Measurements from ENCODE around the gene MEI4. TPM values are rescaled to one million over a fixed set of nuclear protein-coding genes. Genes with fewer than 3 reads are reported as not detected.

The MEI4 gene
- total and polyA plus RNA-seq, 2 of the 8 experiments (the other 6 are each of a cell fraction or from before 2014, with no cell fraction given): 0.05 to 0.24 TPM

GRCh38 chr6:77796824-77797809, 144.3 kb downstream of the MEI4 start:
- FAIRE-seq: no peak
- no peak overlapping the region for H3K23ac ChIP-seq (ENCODE audit: insufficient read length)
- no peak overlapping the region for H2BK15ac ChIP-seq (ENCODE audit: low read length)

More at GRCh38 chr6:77796824-77797809, 144.3 kb downstream of the MEI4 start:
- DNase-seq (ENCODE audit: low read depth in 1 of 2, low spot score in 2 of 2): no peak
- H2BK12ac ChIP-seq (ENCODE audit: low read depth, low read length): no peak overlapping the region
- ChIA-PET POLR2A (ENCODE audit: partially characterized antibody) (no interaction called here), CTCF (ENCODE audit: partially characterized antibody) (no interaction called here)
- H3K4me3 ChIP-seq (ENCODE audit: extremely low read depth in 1 of 4, insufficient read depth in 2 of 4, low read depth in 3 of 4, low read length in 4 of 4): no peak overlapping the region
- no peak overlapping the region for H3K27ac ChIP-seq (ENCODE audit: low read depth, low read length)
- no peak overlapping the region for H3K56ac ChIP-seq (replicated peaks; ENCODE audit: insufficient read length, low read depth, low read length)
- H2AFZ ChIP-seq (ENCODE audit: low read length): no peak overlapping the region
- H3K79me1 ChIP-seq (ENCODE audit: low read depth, low read length): no peaks in the 10 kb centered on the region
- no peak overlapping the region for H3K18ac ChIP-seq (ENCODE audit: extremely low read depth, low read length)
- no peak overlapping the region for H2BK20ac ChIP-seq (ENCODE audit: low read length)
- H3K4me2 ChIP-seq (ENCODE audit: insufficient read depth in 1 of 2, low read depth in 2 of 2, low read length in 2 of 2): no peak overlapping the region
- H3K9ac ChIP-seq (replicated peaks in 1 of 4; ENCODE audit: extremely low read depth in 1 of 4, low read depth in 3 of 4, low read length in 3 of 4): no peak overlapping the region
- no peak overlapping the region for H2BK5ac ChIP-seq (ENCODE audit: low read depth, low read length)
- no peaks in the 10 kb centered on the region for H3K79me2 ChIP-seq (ENCODE audit: control insufficient read depth in 1 of 2, insufficient read depth in 2 of 2, low read length in 2 of 2)
- no peak overlapping the region for H3K14ac ChIP-seq (ENCODE audit: insufficient read length)
- no peak overlapping the region for H4K91ac ChIP-seq (replicated peaks; ENCODE audit: insufficient read length, low read length)
- no peaks in the 10 kb centered on the region for H3K4me1 ChIP-seq (replicated peaks in 1 of 4; ENCODE audit: control insufficient read depth in 3 of 4, insufficient read depth in 4 of 4, low read length in 3 of 4)
- H4K8ac ChIP-seq (ENCODE audit: extremely low read depth, insufficient read depth, low read length): no peak overlapping the region
- no peaks in the 10 kb centered on the region for H3K27me3 ChIP-seq (replicated peaks in 1 of 4; ENCODE audit: control insufficient read depth in 3 of 4, extremely low read depth in 1 of 4, insufficient read depth in 3 of 4, low read length in 3 of 4)
- H3K36me3 ChIP-seq (ENCODE audit: control insufficient read depth in 2 of 4, insufficient read depth in 4 of 4, low read length in 3 of 4): no peaks in the 10 kb centered on the region
- no peak for TF ChIP-seq CBX5 (IDR thresholded peaks at IDR 0.05; ENCODE audit: low read depth, low read length)
- no peak for TF ChIP-seq TEAD4 (IDR thresholded peaks at IDR 0.05; ENCODE audit: low read depth, low read length)
- no peak for TF ChIP-seq EGR1 (IDR thresholded peaks at IDR 0.05; ENCODE audit: borderline replicate concordance, low read depth, low read length)
- no peak for TF ChIP-seq RBBP5 (IDR thresholded peaks at IDR 0.05; ENCODE audit: borderline replicate concordance, low read depth, low read length)
- no peaks in the 10 kb centered on the region for H3K23me2 ChIP-seq (ENCODE audit: low read depth, low read length)
- no peak overlapping the region for H2AK5ac ChIP-seq (ENCODE audit: low read depth, low read length)
- no peaks in the 10 kb centered on the region for H4K20me1 ChIP-seq (replicated peaks in 1 of 2; ENCODE audit: control insufficient read depth in 1 of 2, insufficient read depth in 2 of 2, low read length in 2 of 2)
- H3K4ac ChIP-seq (replicated peaks; ENCODE audit: insufficient read length, low read depth, low read length): no peak overlapping the region
- H2BK120ac ChIP-seq (replicated peaks; ENCODE audit: low read depth, low read length): no peak overlapping the region
- no peak overlapping the region for H4K5ac ChIP-seq (ENCODE audit: insufficient read length, low read depth, low read length)
- 91% methylated on average over 6 of the region's 6 CpGs; no CpG with 5 or more reads in 1 of the 2 experiments for WGBS, 2 experiments (ENCODE audit: extremely low coverage in 1 of 2, insufficient coverage in 1 of 2, insufficient read length in 1 of 2, insufficient replicate concordance in 2 of 2, low coverage in 1 of 2, low lambda C conversion rate in 2 of 2, missing lambda C conversion rate in 1 of 2)
- H3K9me3 ChIP-seq (ENCODE audit: insufficient read depth in 2 of 2, low read depth in 1 of 2, low read length in 1 of 2): no peaks in the 10 kb centered on the region

Data from H1 (cell line).